Measurements from ENCODE around the gene INHBA. TPM values are rescaled to one million over a fixed set of nuclear protein-coding genes. Genes with fewer than 3 reads are reported as not detected.
A peak's percentile ranks its signal among the peaks of the same experiment; 100 is the strongest.

INHBA gene
- total RNA-seq, 1 experiment from 2014 or later = 1.7 TPM

DNA sequence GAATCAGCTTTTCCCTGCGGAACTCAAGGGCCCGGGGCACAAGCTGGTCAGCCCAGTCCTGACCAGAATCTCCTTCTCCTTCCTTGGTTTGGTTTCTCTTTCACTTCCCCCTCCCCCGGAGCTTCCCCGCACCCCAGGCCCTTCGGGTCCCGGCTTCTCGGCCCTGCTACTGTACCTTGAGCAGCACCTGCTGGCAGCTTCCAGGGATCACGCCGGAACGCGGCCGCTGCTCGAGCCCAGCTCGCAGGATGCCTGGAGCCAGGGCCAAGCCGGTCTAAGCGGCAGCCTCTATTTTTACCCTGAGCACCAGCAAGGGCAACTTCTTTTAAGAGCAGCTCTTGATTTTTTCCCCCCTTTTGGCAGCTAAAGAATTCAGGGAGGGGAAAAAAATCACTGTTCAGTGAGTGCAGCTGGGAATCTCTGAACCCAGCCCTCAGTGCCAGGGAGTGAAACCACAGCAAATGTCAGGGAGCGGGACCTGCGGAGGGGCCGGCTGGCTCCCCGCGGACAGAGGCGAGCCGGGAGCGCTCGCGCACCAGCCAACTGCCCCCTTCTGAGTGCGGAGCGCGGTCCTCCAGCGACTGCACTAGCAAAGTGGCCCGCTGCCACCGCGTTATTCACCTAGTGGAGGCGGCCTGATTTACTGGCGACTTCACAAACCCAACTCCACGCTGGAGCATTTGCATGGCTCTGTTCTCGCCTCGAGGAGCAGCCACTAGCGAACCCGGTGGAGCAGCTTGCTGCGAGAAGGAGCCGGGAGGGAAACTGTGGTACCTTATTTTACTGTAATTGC, 2.4 kb upstream of the INHBA start:
- no peak overlapping the region for H3K56ac ChIP-seq (ENCODE audit: insufficient read length, low read depth, low read length)
- no peak overlapping the region for H2BK120ac ChIP-seq (ENCODE audit: low read depth, low read length, poor library complexity, severe bottlenecking)
- Mint-ChIP-seq H3K4me3 (peak overlapping the region; percentile 58 to 78), H3K9me3 (no peaks in the 10 kb centered on the region; a peak in 1 of 5 replicates), H3K27me3 (ENCODE audit: low read depth) (peaks cover 46% of the 10 kb centered on the region), H3K36me3 (ENCODE audit: insufficient read depth in 1 of 3, low read depth in 3 of 3) (no peaks in the 10 kb centered on the region), H3K27ac (no peak overlapping the region), H3K4me1 (peaks cover 50 to 54% of the 10 kb centered on the region in 2 experiments)
- no peaks in the 10 kb centered on the region for H3K79me2 ChIP-seq (ENCODE audit: insufficient read depth, low read length)
- no peak overlapping the region for H2AFZ ChIP-seq (ENCODE audit: low read length)
- WGBS (ENCODE audit: extremely low coverage, insufficient read length, low lambda C conversion rate) = no CpG with 5 or more reads among the region's 42 CpGs
- no peak overlapping the region for H4K5ac ChIP-seq (ENCODE audit: insufficient read length, low read depth, low read length)
- no peak overlapping the region for H2BK20ac ChIP-seq (ENCODE audit: low read depth, low read length, poor library complexity, severe bottlenecking)
- H3K27me3 ChIP-seq (ENCODE audit: insufficient read depth, low read length) = peaks cover 9% of the 10 kb centered on the region; the same call in 1 of the 2 replicates
- peak overlapping the region; percentile 10 for H3K18ac ChIP-seq (ENCODE audit: insufficient read length, low read depth, low read length)
- no peak overlapping the region for H3K23ac ChIP-seq (ENCODE audit: insufficient read length, low read depth, low read length)
- H3K9ac ChIP-seq (ENCODE audit: extremely low read depth, insufficient read length, low read length) = no peak overlapping the region
- no peak overlapping the region for H3T11ph ChIP-seq (ENCODE audit: low read length)
- 0 out of 2 replicates have a peak, but pooled peaks cover 3% of the 10 kb centered on the region for H3K4me1 ChIP-seq (ENCODE audit: insufficient read depth, low read length)
- no peaks in the 10 kb centered on the region for H3K79me1 ChIP-seq (ENCODE audit: insufficient read depth, low read depth, low read length, poor library complexity, severe bottlenecking)
- H4K8ac ChIP-seq (replicated peaks; ENCODE audit: insufficient read length, low read depth, low read length) = no peak overlapping the region
- peaks cover 17% of the 10 kb centered on the region for H3K23me2 ChIP-seq (ENCODE audit: insufficient read length, low read depth, low read length, poor library complexity, severe bottlenecking)
- no peak overlapping the region for H3K4ac ChIP-seq (ENCODE audit: low read depth, low read length)
- DNase-seq = peak; percentile 93
- H4K91ac ChIP-seq (ENCODE audit: insufficient read length, low read depth, low read length) = no peak overlapping the region
- no peak overlapping the region for H2BK12ac ChIP-seq (ENCODE audit: insufficient read length, low read depth, low read length)
- H3K4me2 ChIP-seq (ENCODE audit: insufficient read depth, insufficient read length, low read length) = peak overlapping the region; percentile 69
- no peak overlapping the region for H2AK5ac ChIP-seq (ENCODE audit: insufficient read length, low read length)
- H2BK5ac ChIP-seq (ENCODE audit: insufficient read length, low read length) = no peak overlapping the region
- H3K9me3 ChIP-seq (ENCODE audit: control insufficient read depth, low read depth, low read length) = no peaks in the 10 kb centered on the region
- H3K14ac ChIP-seq (ENCODE audit: insufficient read depth, low read length) = peak overlapping the region; percentile 16; the same call in 1 of the 2 replicates
- no peaks in the 10 kb centered on the region for H4K20me1 ChIP-seq (ENCODE audit: control insufficient read depth, insufficient read depth, insufficient read length)
- peak; percentile 91 for TF ChIP-seq CTCF (conservative IDR thresholded peaks at IDR 0.05)
- H2BK15ac ChIP-seq (ENCODE audit: low read depth, low read length) = no peak overlapping the region
- H3K27ac ChIP-seq (ENCODE audit: insufficient read length, low read depth, low read length) = no peak overlapping the region
